HepG2 (cell line): ENCODE data around the gene SIK3. TPM values are rescaled to one million over a fixed set of nuclear protein-coding genes. Genes with fewer than 3 reads are reported as not detected.
A peak's percentile ranks its signal among the peaks of the same experiment; 100 is the strongest.

Experiments
- HOXA9 ChIP-seq: sonication (generic); formaldehyde crosslinking; IDR thresholded peaks from 2 replicates; pipeline ENCODE4 v1.8.1; 2022; ENCODE audit warnings: missing genetic modification reagents, mild to moderate bottlenecking, moderate library complexity, borderline replicate concordance
- MATR3 ChIP-seq: sonication (generic); formaldehyde crosslinking; IDR thresholded peaks from 2 replicates; pipeline ENCODE4 v1.4.0; 2020; ENCODE audit warnings: missing genetic modification reagents
- MEIS2 ChIP-seq: sonication (generic); formaldehyde crosslinking; IDR thresholded peaks from 2 replicates; pipeline ENCODE4 v1.9.0; 2021; ENCODE audit warnings: mild to moderate bottlenecking, missing genetic modification reagents
- SKI ChIP-seq: fragments of 450-650 bp; IDR thresholded peaks from one replicate; pipeline ENCODE4 v1.6.1; 2018; ENCODE audit warnings: mild to moderate bottlenecking; ENCODE audit not compliant: partially characterized antibody
- ZMYM4 ChIP-seq: sonication (generic); formaldehyde crosslinking; IDR thresholded peaks from 2 replicates; pipeline ENCODE4 v1.8.1; 2023; ENCODE audit warnings: mild to moderate bottlenecking, missing genetic modification reagents
- ZNF589 ChIP-seq: sonication (generic); formaldehyde crosslinking; conservative IDR thresholded peaks from 2 replicates; pipeline ENCODE4 v1.8.0; 2022; ENCODE audit warnings: mild to moderate bottlenecking, moderate library complexity, missing genetic modification reagents
- ZNF720 ChIP-seq: sonication (generic); formaldehyde crosslinking; IDR thresholded peaks from 2 replicates; pipeline ENCODE4 v1.4.0; 2020; ENCODE audit warnings: missing genetic modification reagents
- ZNF724P ChIP-seq: sonication (generic); formaldehyde crosslinking; IDR thresholded peaks from 2 replicates; pipeline ENCODE4 v1.8.0; 2022; ENCODE audit warnings: missing genetic modification reagents, borderline replicate concordance
- ZSCAN22 ChIP-seq: sonication (generic); formaldehyde crosslinking; IDR thresholded peaks from 2 replicates; pipeline ENCODE4 v1.4.0; 2020; ENCODE audit warnings: mild to moderate bottlenecking, missing genetic modification reagents
- polyA plus RNA-seq, 8 experiments: library from polyadenylated mRNA; depleted of rRNA in 3 of 8; stranded (reverse) in 7 of 8; unstranded in 1 of 8; fragments of >200 nt; fragmentation: Illumina TruSeq in 4 of 8; extraction: Trizol in 4 of 8; gene quantifications; 2 replicates each; pipeline versions ENCODE4 v1.2.1 to v1.2.3, GENCODE V29; 2011 to 2016; ENCODE audit warnings: low read depth in 4 of 8, missing spikeins in 1 of 8, mixed read lengths in 1 of 8; ENCODE audit not compliant: insufficient read depth in 1 of 8
- total RNA-seq, 5 experiments: library from RNA; depleted of rRNA; stranded (reverse); fragments of >200 nt; fragmentation: Illumina TruSeq; extraction: Trizol; gene quantifications; 2 replicates each; pipeline ENCODE4 v1.2.3, GENCODE V29; 2016; ENCODE audit warnings: low read depth in 1 of 5
- TF ChIP-seq, protein P1 (sequence below): sonication (generic); formaldehyde crosslinking; IDR thresholded peaks from 2 replicates; pipeline ENCODE4 v1.5.0; 2020; ENCODE audit warnings: mild to moderate bottlenecking, missing genetic modification reagents, borderline replicate concordance
- TF ChIP-seq, protein P2 (sequence below): sonication (generic); formaldehyde crosslinking; IDR thresholded peaks from 2 replicates; pipeline ENCODE4 v1.4.0; 2020; ENCODE audit warnings: mild to moderate bottlenecking, low read depth, missing genetic modification reagents
- TF ChIP-seq, protein P3 (sequence below): sonication (generic); formaldehyde crosslinking; IDR thresholded peaks from 2 replicates; pipeline ENCODE4 v1.5.0; 2020; ENCODE audit warnings: mild to moderate bottlenecking, missing genetic modification reagents, borderline replicate concordance
- TF ChIP-seq, protein P4 (sequence below): sonication (generic); formaldehyde crosslinking; IDR thresholded peaks from 2 replicates; pipeline ENCODE4 v1.4.0; 2020; ENCODE audit warnings: mild to moderate bottlenecking, missing genetic modification reagents
- TF ChIP-seq, protein P5 (sequence below): sonication (generic); formaldehyde crosslinking; IDR thresholded peaks from 2 replicates; pipeline ENCODE4 v1.5.1; 2020; ENCODE audit warnings: mild to moderate bottlenecking, missing genetic modification reagents

The SIK3 gene
- total and polyA plus RNA-seq, 2 of the 13 experiments (the other 11 are each of a cell fraction or from before 2014, with no cell fraction given), result 5.7 to 9.8 TPM

DNA sequence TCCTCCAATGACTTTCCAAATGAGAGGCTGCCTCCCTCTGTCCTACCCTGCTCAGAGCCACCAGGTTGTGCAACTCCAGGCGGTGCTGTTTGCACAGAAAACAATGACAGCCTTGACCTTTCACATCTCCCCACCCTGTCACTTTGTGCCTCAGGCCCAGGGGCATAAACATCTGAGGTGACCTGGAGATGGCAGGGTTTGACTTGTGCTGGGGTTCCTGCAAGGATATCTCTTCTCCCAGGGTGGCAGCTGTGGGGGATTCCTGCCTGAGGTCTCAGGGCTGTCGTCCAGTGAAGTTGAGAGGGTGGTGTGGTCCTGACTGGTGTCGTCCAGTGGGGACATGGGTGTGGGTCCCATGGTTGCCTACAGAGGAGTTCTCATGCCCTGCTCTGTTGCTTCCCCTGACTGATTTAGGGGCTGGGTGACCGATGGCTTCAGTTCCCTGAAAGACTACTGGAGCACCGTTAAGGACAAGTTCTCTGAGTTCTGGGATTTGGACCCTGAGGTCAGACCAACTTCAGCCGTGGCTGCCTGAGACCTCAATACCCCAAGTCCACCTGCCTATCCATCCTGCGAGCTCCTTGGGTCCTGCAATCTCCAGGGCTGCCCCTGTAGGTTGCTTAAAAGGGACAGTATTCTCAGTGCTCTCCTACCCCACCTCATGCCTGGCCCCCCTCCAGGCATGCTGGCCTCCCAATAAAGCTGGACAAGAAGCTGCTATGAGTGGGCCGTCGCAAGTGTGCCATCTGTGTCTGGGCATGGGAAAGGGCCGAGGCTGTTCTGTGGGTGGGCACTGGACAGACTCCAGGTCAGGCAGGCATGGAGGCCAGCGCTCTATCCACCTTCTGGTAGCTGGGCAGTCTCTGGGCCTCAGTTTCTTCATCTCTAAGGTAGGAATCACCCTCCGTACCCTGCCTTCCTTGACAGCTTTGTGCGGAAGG lies 265.6 kb downstream of the SIK3 start (continued):
- TF ChIP-seq, protein P1, sequence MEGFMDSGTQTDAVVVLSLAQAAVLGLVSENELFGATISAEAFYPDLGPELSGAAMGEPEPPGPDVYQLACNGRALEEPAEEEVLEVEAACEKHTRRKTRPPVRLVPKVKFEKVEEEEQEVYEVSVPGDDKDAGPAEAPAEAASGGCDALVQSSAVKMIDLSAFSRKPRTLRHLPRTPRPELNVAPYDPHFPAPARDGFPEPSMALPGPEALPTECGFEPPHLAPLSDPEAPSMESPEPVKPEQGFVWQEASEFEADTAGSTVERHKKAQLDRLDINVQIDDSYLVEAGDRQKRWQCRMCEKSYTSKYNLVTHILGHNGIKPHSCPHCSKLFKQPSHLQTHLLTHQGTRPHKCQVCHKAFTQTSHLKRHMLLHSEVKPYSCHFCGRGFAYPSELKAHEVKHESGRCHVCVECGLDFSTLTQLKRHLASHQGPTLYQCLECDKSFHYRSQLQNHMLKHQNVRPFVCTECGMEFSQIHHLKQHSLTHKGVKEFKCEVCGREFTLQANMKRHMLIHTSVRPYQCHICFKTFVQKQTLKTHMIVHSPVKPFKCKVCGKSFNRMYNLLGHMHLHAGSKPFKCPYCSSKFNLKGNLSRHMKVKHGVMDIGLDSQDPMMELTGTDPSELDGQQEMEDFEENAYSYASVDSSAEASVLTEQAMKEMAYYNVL, result peak; percentile 83; the same call in 1 of the 2 replicates
- TF ChIP-seq SKI (peak; percentile 76), ZNF724P (CRISPR knock-in tag) (peak; percentile 34; the same call in 1 of the 2 replicates), HOXA9 (no peak; the same call in 1 of the 2 replicates), ZMYM4 (CRISPR knock-in tag) (peak; percentile 84), ZSCAN22 (CRISPR knock-in tag) (peak; percentile 81; the same call in 1 of the 2 replicates), MATR3 (CRISPR knock-in tag) (no peak), MEIS2 (CRISPR knock-in tag) (peak; percentile 99), ZNF589 (CRISPR knock-in tag) (peak; percentile 73), ZNF720 (CRISPR knock-in tag) (no peak)
- TF ChIP-seq, protein P2, sequence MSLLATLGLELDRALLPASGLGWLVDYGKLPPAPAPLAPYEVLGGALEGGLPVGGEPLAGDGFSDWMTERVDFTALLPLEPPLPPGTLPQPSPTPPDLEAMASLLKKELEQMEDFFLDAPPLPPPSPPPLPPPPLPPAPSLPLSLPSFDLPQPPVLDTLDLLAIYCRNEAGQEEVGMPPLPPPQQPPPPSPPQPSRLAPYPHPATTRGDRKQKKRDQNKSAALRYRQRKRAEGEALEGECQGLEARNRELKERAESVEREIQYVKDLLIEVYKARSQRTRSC, result 0 out of 2 replicates have a peak, but pooled peaks have one; percentile 37
- TF ChIP-seq, protein P3, sequence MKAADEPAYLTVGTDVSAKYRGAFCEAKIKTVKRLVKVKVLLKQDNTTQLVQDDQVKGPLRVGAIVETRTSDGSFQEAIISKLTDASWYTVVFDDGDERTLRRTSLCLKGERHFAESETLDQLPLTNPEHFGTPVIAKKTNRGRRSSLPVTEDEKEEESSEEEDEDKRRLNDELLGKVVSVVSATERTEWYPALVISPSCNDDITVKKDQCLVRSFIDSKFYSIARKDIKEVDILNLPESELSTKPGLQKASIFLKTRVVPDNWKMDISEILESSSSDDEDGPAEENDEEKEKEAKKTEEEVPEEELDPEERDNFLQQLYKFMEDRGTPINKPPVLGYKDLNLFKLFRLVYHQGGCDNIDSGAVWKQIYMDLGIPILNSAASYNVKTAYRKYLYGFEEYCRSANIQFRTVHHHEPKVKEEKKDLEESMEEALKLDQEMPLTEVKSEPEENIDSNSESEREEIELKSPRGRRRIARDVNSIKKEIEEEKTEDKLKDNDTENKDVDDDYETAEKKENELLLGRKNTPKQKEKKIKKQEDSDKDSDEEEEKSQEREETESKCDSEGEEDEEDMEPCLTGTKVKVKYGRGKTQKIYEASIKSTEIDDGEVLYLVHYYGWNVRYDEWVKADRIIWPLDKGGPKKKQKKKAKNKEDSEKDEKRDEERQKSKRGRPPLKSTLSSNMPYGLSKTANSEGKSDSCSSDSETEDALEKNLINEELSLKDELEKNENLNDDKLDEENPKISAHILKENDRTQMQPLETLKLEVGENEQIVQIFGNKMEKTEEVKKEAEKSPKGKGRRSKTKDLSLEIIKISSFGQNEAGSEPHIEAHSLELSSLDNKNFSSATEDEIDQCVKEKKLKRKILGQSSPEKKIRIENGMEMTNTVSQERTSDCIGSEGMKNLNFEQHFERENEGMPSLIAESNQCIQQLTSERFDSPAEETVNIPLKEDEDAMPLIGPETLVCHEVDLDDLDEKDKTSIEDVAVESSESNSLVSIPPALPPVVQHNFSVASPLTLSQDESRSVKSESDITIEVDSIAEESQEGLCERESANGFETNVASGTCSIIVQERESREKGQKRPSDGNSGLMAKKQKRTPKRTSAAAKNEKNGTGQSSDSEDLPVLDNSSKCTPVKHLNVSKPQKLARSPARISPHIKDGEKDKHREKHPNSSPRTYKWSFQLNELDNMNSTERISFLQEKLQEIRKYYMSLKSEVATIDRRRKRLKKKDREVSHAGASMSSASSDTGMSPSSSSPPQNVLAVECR (CRISPR knock-in tag), result peak; percentile 87; the same call in 1 of the 2 replicates
- TF ChIP-seq, protein P4, sequence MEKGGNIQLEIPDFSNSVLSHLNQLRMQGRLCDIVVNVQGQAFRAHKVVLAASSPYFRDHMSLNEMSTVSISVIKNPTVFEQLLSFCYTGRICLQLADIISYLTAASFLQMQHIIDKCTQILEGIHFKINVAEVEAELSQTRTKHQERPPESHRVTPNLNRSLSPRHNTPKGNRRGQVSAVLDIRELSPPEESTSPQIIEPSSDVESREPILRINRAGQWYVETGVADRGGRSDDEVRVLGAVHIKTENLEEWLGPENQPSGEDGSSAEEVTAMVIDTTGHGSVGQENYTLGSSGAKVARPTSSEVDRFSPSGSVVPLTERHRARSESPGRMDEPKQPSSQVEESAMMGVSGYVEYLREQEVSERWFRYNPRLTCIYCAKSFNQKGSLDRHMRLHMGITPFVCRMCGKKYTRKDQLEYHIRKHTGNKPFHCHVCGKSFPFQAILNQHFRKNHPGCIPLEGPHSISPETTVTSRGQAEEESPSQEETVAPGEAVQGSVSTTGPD (CRISPR knock-in tag), result no peak; the same call in 1 of the 2 replicates
- TF ChIP-seq, protein P5, sequence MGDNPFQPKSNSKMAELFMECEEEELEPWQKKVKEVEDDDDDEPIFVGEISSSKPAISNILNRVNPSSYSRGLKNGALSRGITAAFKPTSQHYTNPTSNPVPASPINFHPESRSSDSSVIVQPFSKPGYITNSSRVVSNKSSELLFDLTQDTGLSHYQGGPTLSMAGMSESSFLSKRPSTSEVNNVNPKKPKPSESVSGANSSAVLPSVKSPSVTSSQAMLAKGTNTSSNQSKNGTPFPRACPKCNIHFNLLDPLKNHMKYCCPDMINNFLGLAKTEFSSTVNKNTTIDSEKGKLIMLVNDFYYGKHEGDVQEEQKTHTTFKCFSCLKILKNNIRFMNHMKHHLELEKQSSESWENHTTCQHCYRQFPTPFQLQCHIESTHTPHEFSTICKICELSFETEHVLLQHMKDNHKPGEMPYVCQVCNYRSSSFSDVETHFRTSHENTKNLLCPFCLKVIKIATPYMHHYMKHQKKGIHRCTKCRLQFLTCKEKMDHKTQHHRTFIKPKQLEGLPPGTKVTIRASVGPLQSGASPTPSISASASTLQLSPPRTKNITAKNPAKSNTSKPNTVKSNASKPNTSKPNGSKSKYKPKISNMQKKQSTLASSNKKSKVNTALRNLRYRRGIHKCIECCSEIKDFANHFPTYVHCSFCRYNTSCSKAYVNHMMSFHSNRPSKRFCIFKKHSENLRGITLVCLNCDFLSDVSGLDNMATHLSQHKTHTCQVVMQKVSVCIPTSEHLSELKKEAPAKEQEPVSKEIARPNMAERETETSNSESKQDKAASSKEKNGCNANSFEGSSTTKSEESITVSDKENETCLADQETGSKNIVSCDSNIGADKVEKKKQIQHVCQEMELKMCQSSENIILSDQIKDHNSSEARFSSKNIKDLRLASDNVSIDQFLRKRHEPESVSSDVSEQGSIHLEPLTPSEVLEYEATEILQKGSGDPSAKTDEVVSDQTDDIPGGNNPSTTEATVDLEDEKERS (CRISPR knock-in tag), result peak; percentile 35; the same call in 1 of the 2 replicates
